HepG2 (cell line): ENCODE results near the gene PCDHGA5. TPM values are rescaled to one million over a fixed set of nuclear protein-coding genes. Genes with fewer than 3 reads are reported as not detected.

Experiments
- KAT7 ChIP-seq: IDR thresholded peaks from 2 replicates; pipeline ENCODE4 v1.6.1; 2018; ENCODE audit warnings: borderline replicate concordance, missing compliant biosample characterization
- NBN ChIP-seq: fragments of 450-650 bp; conservative IDR thresholded peaks from 2 replicates; pipeline ENCODE4 v1.6.1; 2017
- NFATC3 ChIP-seq: sonication (generic); formaldehyde crosslinking; IDR thresholded peaks from 2 replicates; pipeline ENCODE4 v1.5.1; 2020; ENCODE audit warnings: mild to moderate bottlenecking, missing genetic modification reagents
- PHB2 ChIP-seq: fragments of 450-650 bp; IDR thresholded peaks from 2 replicates; pipeline ENCODE4 v1.6.1; 2018; ENCODE audit not compliant: partially characterized antibody
- POGZ ChIP-seq: sonication (generic); formaldehyde crosslinking; IDR thresholded peaks from 2 replicates; pipeline ENCODE4 v1.4.0; 2020; ENCODE audit warnings: mild to moderate bottlenecking, missing genetic modification reagents
- SP4 ChIP-seq: sonication (generic); formaldehyde crosslinking; IDR thresholded peaks from 2 replicates; pipeline ENCODE4 v1.8.1; 2023; ENCODE audit warnings: mild to moderate bottlenecking, missing genetic modification reagents
- ZIK1 ChIP-seq: sonication (generic); formaldehyde crosslinking; IDR thresholded peaks from 2 replicates; pipeline ENCODE4 v1.5.0; 2020; ENCODE audit warnings: mild to moderate bottlenecking, low read depth, missing genetic modification reagents, borderline replicate concordance
- ZNF329 ChIP-seq: sonication (generic); formaldehyde crosslinking; IDR thresholded peaks from 2 replicates; pipeline ENCODE4 v1.9.0; 2021; ENCODE audit warnings: low read depth, mild to moderate bottlenecking, missing genetic modification reagents
- ZNF558 ChIP-seq: sonication (generic); formaldehyde crosslinking; IDR thresholded peaks from 2 replicates; pipeline ENCODE4 v1.9.0; 2022; ENCODE audit warnings: mild to moderate bottlenecking, missing genetic modification reagents, borderline replicate concordance
- ZNF768 ChIP-seq: sonication (generic); formaldehyde crosslinking; IDR thresholded peaks from 2 replicates; pipeline ENCODE4 v1.4.0; 2020; ENCODE audit warnings: missing genetic modification reagents
- ZSCAN25 ChIP-seq: sonication (generic); formaldehyde crosslinking; IDR thresholded peaks from 2 replicates; pipeline ENCODE4 v1.8.0; 2022; ENCODE audit warnings: mild to moderate bottlenecking, missing genetic modification reagents
- polyA plus RNA-seq, 8 experiments: library from polyadenylated mRNA; depleted of rRNA in 3 of 8; stranded (reverse) in 7 of 8; unstranded in 1 of 8; fragments of >200 nt; fragmentation: Illumina TruSeq in 4 of 8; extraction: Trizol in 4 of 8; gene quantifications; 2 replicates each; pipeline versions ENCODE4 v1.2.1 to v1.2.3, GENCODE V29; 2011 to 2016; ENCODE audit warnings: low read depth in 4 of 8, missing spikeins in 1 of 8, mixed read lengths in 1 of 8; ENCODE audit not compliant: insufficient read depth in 1 of 8
- total RNA-seq, 5 experiments: library from RNA; depleted of rRNA; stranded (reverse); fragments of >200 nt; fragmentation: Illumina TruSeq; extraction: Trizol; gene quantifications; 2 replicates each; pipeline ENCODE4 v1.2.3, GENCODE V29; 2016; ENCODE audit warnings: low read depth in 1 of 5
- TF ChIP-seq, protein P1 (sequence below): sonication (generic); formaldehyde crosslinking; IDR thresholded peaks from 2 replicates; pipeline ENCODE4 v1.4.0; 2020; ENCODE audit warnings: missing genetic modification reagents
- TF ChIP-seq, protein P2 (sequence below): sonication (generic); formaldehyde crosslinking; IDR thresholded peaks from 2 replicates; pipeline ENCODE4 v1.8.1; 2023; ENCODE audit warnings: missing genetic modification reagents, inconsistent platforms, borderline replicate concordance
- TF ChIP-seq, protein P3 (sequence below): sonication (generic); formaldehyde crosslinking; IDR thresholded peaks from 2 replicates; pipeline ENCODE4 v1.5.0; 2020; ENCODE audit warnings: mild to moderate bottlenecking, missing genetic modification reagents
- TF ChIP-seq, protein P4 (sequence below): IDR thresholded peaks from 2 replicates; pipeline ENCODE4 v1.6.1; 2016; ENCODE audit warnings: control low read depth
- TF ChIP-seq, protein P5 (sequence below): sonication (generic); formaldehyde crosslinking; IDR thresholded peaks from 2 replicates; pipeline ENCODE4 v1.4.0; 2020; ENCODE audit warnings: missing genetic modification reagents
- TF ChIP-seq, protein P6 (sequence below): sonication (generic); formaldehyde crosslinking; IDR thresholded peaks from 2 replicates; pipeline ENCODE4 v1.5.1; 2020; ENCODE audit warnings: missing genetic modification reagents, mild to moderate bottlenecking, borderline replicate concordance

The PCDHGA5 gene
- total and polyA plus RNA-seq, 2 of the 13 experiments (the other 11 are each of a cell fraction or from before 2014, with no cell fraction given), result 0.27 to 0.32 TPM

DNA sequence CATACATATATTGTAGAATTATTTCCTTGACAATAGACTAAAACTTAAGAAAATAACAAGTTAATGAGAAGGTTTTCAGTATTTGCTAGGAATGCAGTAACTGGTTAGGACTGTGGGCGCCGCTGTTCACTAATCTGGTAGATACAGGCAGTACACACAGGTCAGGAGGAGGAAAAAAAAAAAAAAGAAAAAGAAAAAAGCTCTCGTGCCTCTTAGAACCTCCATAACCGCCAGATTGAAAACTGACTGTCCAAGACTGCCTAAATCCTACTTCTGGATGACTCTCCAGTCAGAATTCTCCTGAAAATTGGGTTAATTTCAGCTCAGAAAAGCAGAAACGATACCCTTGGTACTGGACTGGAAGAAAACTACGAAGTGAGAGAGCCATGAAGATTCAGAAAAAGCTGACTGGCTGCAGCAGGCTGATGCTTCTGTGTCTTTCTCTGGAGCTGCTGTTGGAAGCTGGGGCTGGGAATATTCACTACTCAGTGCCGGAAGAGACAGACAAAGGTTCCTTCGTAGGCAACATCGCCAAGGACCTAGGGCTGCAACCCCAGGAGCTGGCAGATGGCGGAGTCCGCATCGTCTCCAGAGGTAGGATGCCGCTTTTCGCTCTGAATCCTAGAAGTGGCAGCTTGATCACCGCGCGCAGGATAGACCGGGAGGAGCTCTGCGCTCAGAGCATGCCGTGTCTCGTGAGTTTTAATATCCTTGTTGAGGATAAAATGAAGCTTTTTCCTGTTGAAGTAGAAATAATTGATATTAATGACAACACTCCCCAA is 33.5 kb upstream of the PCDHGA5 start, which contains the start of gene PCDHGA1 (continued):
- TF ChIP-seq, protein P1, sequence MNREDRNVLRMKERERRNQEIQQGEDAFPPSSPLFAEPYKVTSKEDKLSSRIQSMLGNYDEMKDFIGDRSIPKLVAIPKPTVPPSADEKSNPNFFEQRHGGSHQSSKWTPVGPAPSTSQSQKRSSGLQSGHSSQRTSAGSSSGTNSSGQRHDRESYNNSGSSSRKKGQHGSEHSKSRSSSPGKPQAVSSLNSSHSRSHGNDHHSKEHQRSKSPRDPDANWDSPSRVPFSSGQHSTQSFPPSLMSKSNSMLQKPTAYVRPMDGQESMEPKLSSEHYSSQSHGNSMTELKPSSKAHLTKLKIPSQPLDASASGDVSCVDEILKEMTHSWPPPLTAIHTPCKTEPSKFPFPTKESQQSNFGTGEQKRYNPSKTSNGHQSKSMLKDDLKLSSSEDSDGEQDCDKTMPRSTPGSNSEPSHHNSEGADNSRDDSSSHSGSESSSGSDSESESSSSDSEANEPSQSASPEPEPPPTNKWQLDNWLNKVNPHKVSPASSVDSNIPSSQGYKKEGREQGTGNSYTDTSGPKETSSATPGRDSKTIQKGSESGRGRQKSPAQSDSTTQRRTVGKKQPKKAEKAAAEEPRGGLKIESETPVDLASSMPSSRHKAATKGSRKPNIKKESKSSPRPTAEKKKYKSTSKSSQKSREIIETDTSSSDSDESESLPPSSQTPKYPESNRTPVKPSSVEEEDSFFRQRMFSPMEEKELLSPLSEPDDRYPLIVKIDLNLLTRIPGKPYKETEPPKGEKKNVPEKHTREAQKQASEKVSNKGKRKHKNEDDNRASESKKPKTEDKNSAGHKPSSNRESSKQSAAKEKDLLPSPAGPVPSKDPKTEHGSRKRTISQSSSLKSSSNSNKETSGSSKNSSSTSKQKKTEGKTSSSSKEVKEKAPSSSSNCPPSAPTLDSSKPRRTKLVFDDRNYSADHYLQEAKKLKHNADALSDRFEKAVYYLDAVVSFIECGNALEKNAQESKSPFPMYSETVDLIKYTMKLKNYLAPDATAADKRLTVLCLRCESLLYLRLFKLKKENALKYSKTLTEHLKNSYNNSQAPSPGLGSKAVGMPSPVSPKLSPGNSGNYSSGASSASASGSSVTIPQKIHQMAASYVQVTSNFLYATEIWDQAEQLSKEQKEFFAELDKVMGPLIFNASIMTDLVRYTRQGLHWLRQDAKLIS, result no peak
- TF ChIP-seq PHB2 (no peak), KAT7 (CRISPR knock-in tag) (no peak), POGZ (no peak), ZIK1 (CRISPR knock-in tag) (no peak), ZNF329 (CRISPR knock-in tag) (no peak), ZNF558 (CRISPR knock-in tag) (no peak), ZSCAN25 (CRISPR knock-in tag) (no peak), ZNF768 (CRISPR knock-in tag) (no peak), NBN (no peak), SP4 (CRISPR knock-in tag) (no peak), NFATC3 (CRISPR knock-in tag) (no peak)
- TF ChIP-seq, protein P2, sequence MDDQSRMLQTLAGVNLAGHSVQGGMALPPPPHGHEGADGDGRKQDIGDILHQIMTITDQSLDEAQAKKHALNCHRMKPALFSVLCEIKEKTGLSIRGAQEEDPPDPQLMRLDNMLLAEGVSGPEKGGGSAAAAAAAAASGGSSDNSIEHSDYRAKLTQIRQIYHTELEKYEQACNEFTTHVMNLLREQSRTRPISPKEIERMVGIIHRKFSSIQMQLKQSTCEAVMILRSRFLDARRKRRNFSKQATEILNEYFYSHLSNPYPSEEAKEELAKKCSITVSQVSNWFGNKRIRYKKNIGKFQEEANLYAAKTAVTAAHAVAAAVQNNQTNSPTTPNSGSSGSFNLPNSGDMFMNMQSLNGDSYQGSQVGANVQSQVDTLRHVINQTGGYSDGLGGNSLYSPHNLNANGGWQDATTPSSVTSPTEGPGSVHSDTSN (CRISPR knock-in tag), result no peak
- TF ChIP-seq, protein P3, sequence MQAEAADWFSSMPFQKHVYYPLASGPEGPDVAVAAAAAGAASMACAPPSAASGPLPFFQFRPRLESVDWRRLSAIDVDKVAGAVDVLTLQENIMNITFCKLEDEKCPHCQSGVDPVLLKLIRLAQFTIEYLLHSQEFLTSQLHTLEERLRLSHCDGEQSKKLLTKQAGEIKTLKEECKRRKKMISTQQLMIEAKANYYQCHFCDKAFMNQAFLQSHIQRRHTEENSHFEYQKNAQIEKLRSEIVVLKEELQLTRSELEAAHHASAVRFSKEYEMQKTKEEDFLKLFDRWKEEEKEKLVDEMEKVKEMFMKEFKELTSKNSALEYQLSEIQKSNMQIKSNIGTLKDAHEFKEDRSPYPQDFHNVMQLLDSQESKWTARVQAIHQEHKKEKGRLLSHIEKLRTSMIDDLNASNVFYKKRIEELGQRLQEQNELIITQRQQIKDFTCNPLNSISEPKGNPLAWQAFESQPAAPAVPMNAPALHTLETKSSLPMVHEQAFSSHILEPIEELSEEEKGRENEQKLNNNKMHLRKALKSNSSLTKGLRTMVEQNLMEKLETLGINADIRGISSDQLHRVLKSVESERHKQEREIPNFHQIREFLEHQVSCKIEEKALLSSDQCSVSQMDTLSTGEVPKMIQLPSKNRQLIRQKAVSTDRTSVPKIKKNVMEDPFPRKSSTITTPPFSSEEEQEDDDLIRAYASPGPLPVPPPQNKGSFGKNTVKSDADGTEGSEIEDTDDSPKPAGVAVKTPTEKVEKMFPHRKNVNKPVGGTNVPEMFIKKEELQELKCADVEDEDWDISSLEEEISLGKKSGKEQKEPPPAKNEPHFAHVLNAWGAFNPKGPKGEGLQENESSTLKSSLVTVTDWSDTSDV (CRISPR knock-in tag), result no peak
- TF ChIP-seq, protein P4, sequence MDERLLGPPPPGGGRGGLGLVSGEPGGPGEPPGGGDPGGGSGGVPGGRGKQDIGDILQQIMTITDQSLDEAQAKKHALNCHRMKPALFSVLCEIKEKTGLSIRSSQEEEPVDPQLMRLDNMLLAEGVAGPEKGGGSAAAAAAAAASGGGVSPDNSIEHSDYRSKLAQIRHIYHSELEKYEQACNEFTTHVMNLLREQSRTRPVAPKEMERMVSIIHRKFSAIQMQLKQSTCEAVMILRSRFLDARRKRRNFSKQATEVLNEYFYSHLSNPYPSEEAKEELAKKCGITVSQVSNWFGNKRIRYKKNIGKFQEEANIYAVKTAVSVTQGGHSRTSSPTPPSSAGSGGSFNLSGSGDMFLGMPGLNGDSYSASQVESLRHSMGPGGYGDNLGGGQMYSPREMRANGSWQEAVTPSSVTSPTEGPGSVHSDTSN, result no peak
- TF ChIP-seq, protein P5, sequence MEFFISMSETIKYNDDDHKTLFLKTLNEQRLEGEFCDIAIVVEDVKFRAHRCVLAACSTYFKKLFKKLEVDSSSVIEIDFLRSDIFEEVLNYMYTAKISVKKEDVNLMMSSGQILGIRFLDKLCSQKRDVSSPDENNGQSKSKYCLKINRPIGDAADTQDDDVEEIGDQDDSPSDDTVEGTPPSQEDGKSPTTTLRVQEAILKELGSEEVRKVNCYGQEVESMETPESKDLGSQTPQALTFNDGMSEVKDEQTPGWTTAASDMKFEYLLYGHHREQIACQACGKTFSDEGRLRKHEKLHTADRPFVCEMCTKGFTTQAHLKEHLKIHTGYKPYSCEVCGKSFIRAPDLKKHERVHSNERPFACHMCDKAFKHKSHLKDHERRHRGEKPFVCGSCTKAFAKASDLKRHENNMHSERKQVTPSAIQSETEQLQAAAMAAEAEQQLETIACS (CRISPR knock-in tag), result no peak
- TF ChIP-seq, protein P6, sequence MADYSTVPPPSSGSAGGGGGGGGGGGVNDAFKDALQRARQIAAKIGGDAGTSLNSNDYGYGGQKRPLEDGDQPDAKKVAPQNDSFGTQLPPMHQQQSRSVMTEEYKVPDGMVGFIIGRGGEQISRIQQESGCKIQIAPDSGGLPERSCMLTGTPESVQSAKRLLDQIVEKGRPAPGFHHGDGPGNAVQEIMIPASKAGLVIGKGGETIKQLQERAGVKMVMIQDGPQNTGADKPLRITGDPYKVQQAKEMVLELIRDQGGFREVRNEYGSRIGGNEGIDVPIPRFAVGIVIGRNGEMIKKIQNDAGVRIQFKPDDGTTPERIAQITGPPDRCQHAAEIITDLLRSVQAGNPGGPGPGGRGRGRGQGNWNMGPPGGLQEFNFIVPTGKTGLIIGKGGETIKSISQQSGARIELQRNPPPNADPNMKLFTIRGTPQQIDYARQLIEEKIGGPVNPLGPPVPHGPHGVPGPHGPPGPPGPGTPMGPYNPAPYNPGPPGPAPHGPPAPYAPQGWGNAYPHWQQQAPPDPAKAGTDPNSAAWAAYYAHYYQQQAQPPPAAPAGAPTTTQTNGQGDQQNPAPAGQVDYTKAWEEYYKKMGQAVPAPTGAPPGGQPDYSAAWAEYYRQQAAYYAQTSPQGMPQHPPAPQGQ (CRISPR knock-in tag), result no peak
